Hepatocyte (in vitro differentiated cells): Measurements from ENCODE around the gene DUSP28. TPM values are rescaled to one million over a fixed set of nuclear protein-coding genes. Genes with fewer than 3 reads are reported as not detected.
A peak's percentile ranks its signal among the peaks of the same experiment; 100 is the strongest.

Source experiments
- DNase-seq: peaks from one replicate; pipeline ENCODE4 v3.0.0-alpha.2; 2016; ENCODE audit warnings: low spot score
- H2AFZ ChIP-seq: fragments of 200-600 bp; sonication (generic); 2 replicates; pipeline ENCODE4 v1.6.0; 2016; ENCODE audit warnings: antibody characterized with exemption, mild to moderate bottlenecking
- H3K27ac ChIP-seq: fragments of 200-600 bp; sonication (generic); 2 replicates; pipeline ENCODE4 v1.5.1; 2016; ENCODE audit warnings: mild to moderate bottlenecking
- H3K27me3 ChIP-seq: fragments of 200-600 bp; sonication (generic); 2 replicates; pipeline ENCODE4 v1.6.1; 2016
- H3K36me3 ChIP-seq: fragments of 200-600 bp; sonication (generic); replicated peaks from 2 replicates; pipeline ENCODE4 v1.5.1; 2016; ENCODE audit warnings: low read depth; ENCODE audit not compliant: insufficient read depth
- H3K4me1 ChIP-seq: fragments of 200-600 bp; sonication (generic); 2 replicates; pipeline ENCODE4 v1.5.1; 2016; ENCODE audit warnings: mild to moderate bottlenecking, moderate library complexity; ENCODE audit not compliant: insufficient read depth
- H3K4me2 ChIP-seq: fragments of 200-600 bp; sonication (generic); 2 replicates; pipeline ENCODE4 v1.6.0; 2016
- H3K4me3 ChIP-seq: fragments of 200-600 bp; sonication (generic); 2 replicates; pipeline ENCODE4 v1.5.1; 2016; ENCODE audit warnings: mild to moderate bottlenecking
- H3K79me2 ChIP-seq: fragments of 200-600 bp; sonication (generic); 2 replicates; pipeline ENCODE4 v1.6.0; 2017; ENCODE audit warnings: mild to moderate bottlenecking
- H3K9me2 ChIP-seq: fragments of 200-600 bp; sonication (generic); replicated peaks from 2 replicates; pipeline ENCODE4 v1.6.0; 2017; ENCODE audit warnings: mild to moderate bottlenecking; ENCODE audit not compliant: insufficient read depth
- H3K9me3 ChIP-seq: fragments of 200-600 bp; sonication (generic); 2 replicates; pipeline ENCODE4 v1.5.1; 2016; ENCODE audit warnings: low read depth, mild to moderate bottlenecking
- H4K20me1 ChIP-seq: fragments of 200-600 bp; sonication (generic); 2 replicates; pipeline ENCODE4 v1.6.0; 2016; ENCODE audit warnings: mild to moderate bottlenecking; ENCODE audit not compliant: insufficient read depth, poor library complexity, severe bottlenecking
- CTCF ChIP-seq: fragments of 200-600 bp; sonication (generic); IDR thresholded peaks from 2 replicates; pipeline ENCODE4 v1.5.1; 2016; ENCODE audit warnings: antibody characterized with exemption, mild to moderate bottlenecking; ENCODE audit not compliant: poor library complexity
- EZH2 ChIP-seq: fragments of 200-600 bp; sonication (generic); IDR thresholded peaks from 2 replicates; pipeline ENCODE4 v1.6.1; 2016; ENCODE audit warnings: antibody characterized with exemption, mild to moderate bottlenecking, borderline replicate concordance
- EZH2phosphoT487 ChIP-seq: fragments of 200-600 bp; sonication (generic); IDR thresholded peaks from one replicate; pipeline ENCODE4 v1.6.1; 2018; ENCODE audit warnings: antibody characterized with exemption, mild to moderate bottlenecking, low read depth, moderate library complexity; ENCODE audit not compliant: unreplicated experiment, severe bottlenecking
- WGBS: methylation state at CpG from one replicate; pipeline ENCODE4 v1.1.6; 2016; ENCODE audit warnings: low lambda C conversion rate; ENCODE audit errors: missing lambda C conversion rate; 5-methylcytosine and 5-hydroxymethylcytosine counted together
- polyA plus RNA-seq: library from polyadenylated mRNA; unstranded; fragments of >200 nt; fragmentation: Nextera tagmentation; extraction: Ambion mirVana; gene quantifications from 2 replicates; pipeline ENCODE4 v1.2.1, GENCODE V29; 2016
- total RNA-seq: library from RNA; depleted of rRNA; stranded (reverse); fragments of >200 nt; gene quantifications from 2 replicates; pipeline ENCODE4 v1.2.3, GENCODE V29; 2014

DUSP28 gene
- total and polyA plus RNA-seq, 2 experiments from 2014 or later: 4.6 to 6.8 TPM

GRCh38 chr2:240567137-240567871 lies 7.1 kb downstream of the DUSP28 start:
- Histone ChIP-seq H3K9me2 (no peaks in the 10 kb centered on the region), H3K27ac (peak overlapping the region; percentile 95), H4K20me1 (peaks cover 13% of the 10 kb centered on the region), H3K4me3 (no peak overlapping the region), H3K9me3 (no peaks in the 10 kb centered on the region), H2AFZ (peak overlapping the region; percentile 75), H3K36me3 (no peaks in the 10 kb centered on the region), H3K4me2 (peak overlapping the region; percentile 98), H3K4me1 (peaks cover 28% of the 10 kb centered on the region), H3K79me2 (peaks cover 47% of the 10 kb centered on the region), H3K27me3 (no peaks in the 10 kb centered on the region)
- no peak for DNase-seq
- TF ChIP-seq CTCF: no peak
- WGBS: 65% methylated on average over 26 of the region's 26 CpGs

- H3K4me2 ChIP-seq: peak within 1 kb of the TSS; percentile 98
- H3K9me2 ChIP-seq: no peaks in the 10 kb centered on the region
- DNase-seq: peak; percentile 83
- H3K4me3 ChIP-seq: peak within 1 kb of the TSS; percentile 83
- peak within 1 kb of the TSS; percentile 75 for H2AFZ ChIP-seq
- H3K36me3 ChIP-seq: no peaks in the 10 kb centered on the region
- WGBS: 4% methylated on average over 15 of the region's 106 CpGs
- peaks cover 26% of the 10 kb centered on the region for H3K4me1 ChIP-seq
- H3K27ac ChIP-seq: peak within 1 kb of the TSS; percentile 95
- peaks cover 13% of the 10 kb centered on the region for H4K20me1 ChIP-seq
- no peak for TF ChIP-seq EZH2
- no peak for TF ChIP-seq CTCF
- TF ChIP-seq EZH2phosphoT487: no peak
- H3K27me3 ChIP-seq: no peaks in the 10 kb centered on the region
- H3K79me2 ChIP-seq: peaks cover 40% of the 10 kb centered on the region
- no peaks in the 10 kb centered on the region for H3K9me3 ChIP-seq
Measured at GRCh38 chr2:240567872-240568677, 7.9 kb downstream of the DUSP28 start, which contains the start of gene RNPEPL1. TSS of gene RNPEPL1 (plus strand) at chr2:240568484. CDS start at chr2:240568587, 103 bp downstream.

GRCh38 chr2:240568678-240569522 lies 8.7 kb downstream of the DUSP28 start:
- Histone ChIP-seq H4K20me1 (peaks cover 13% of the 10 kb centered on the region), H3K27me3 (no peaks in the 10 kb centered on the region), H3K9me3 (no peaks in the 10 kb centered on the region), H3K4me2 (peak overlapping the region; percentile 96), H2AFZ (peak overlapping the region; percentile 31), H3K27ac (peak overlapping the region; percentile 80), H3K9me2 (no peaks in the 10 kb centered on the region), H3K4me3 (peak overlapping the region; percentile 83), H3K36me3 (no peaks in the 10 kb centered on the region), H3K4me1 (peaks cover 26% of the 10 kb centered on the region), H3K79me2 (peaks cover 32% of the 10 kb centered on the region)
- peak; percentile 85 for DNase-seq
- no peak for TF ChIP-seq EZH2
- TF ChIP-seq CTCF: no peak
- no peak for TF ChIP-seq EZH2phosphoT487
- 7% methylated on average over 39 of the region's 93 CpGs for WGBS
